Stimulated activated CD4-positive, alpha-beta T cell treated with anti-CD3 and anti-CD28 coated beads, TNF-alpha, amount 100 ng/mL, for 24 hours (primary cell): ENCODE data around the gene MAGEB6B.
"Not testable (repeated sequence)": the region's sequence is repeated elsewhere in the genome, so short reads cannot be mapped to it uniquely, and the experiment has no call there.

Experiments used
- DNase-seq, 3 experiments: peaks; one replicate each; pipeline ENCODE4 v3.0.0-alpha.2; 2020; ENCODE audit warnings: low read depth in 3 of 3

Gene MAGEB6B

GRCh38 chrX:26160301-26160700, at the start of gene MAGEB6B:
Gene MAGEB6B (plus strand): TSS chrX:26160601. CDS start chrX:26160601, 0 bp downstream.
- DNase-seq: no peak

- DNase-seq: no peak
Measured at GRCh38 chrX:26138274-26138673, 22.1 kb upstream of the MAGEB6B start, which contains the start of gene MAGEB18. Gene MAGEB18 (plus strand): TSS chrX:26138343. CDS start chrX:26138986, 643 bp downstream.

GRCh38 chrX:26146024-26146423, 14.4 kb upstream of the MAGEB6B start:
- no peak for DNase-seq

- no peak for DNase-seq
Measured at GRCh38 chrX:26192204-26192603, 31.8 kb downstream of the MAGEB6B start, which contains the start of gene MAGEB6. Gene MAGEB6 (plus strand): TSS chrX:26192440. CDS start chrX:26193847, 1,407 bp downstream.

- no peak for DNase-seq
Measured at GRCh38 chrX:26203561-26203960, 43.2 kb downstream of the MAGEB6B start.

GRCh38 chrX:26204717-26205116, 44.3 kb downstream of the MAGEB6B start:
- DNase-seq: not testable (repeated sequence)

GRCh38 chrX:26208012-26208411, 47.6 kb downstream of the MAGEB6B start:
- DNase-seq: no peak
